ENCODE results near the gene SPTBN1. TPM values are rescaled to one million over a fixed set of nuclear protein-coding genes. Genes with fewer than 3 reads are reported as not detected.

SPTBN1 gene
- total and polyA plus RNA-seq, 2 of the 13 experiments (the other 11 are each of a cell fraction or from before 2014, with no cell fraction given), result 123 to 299 TPM

DNA sequence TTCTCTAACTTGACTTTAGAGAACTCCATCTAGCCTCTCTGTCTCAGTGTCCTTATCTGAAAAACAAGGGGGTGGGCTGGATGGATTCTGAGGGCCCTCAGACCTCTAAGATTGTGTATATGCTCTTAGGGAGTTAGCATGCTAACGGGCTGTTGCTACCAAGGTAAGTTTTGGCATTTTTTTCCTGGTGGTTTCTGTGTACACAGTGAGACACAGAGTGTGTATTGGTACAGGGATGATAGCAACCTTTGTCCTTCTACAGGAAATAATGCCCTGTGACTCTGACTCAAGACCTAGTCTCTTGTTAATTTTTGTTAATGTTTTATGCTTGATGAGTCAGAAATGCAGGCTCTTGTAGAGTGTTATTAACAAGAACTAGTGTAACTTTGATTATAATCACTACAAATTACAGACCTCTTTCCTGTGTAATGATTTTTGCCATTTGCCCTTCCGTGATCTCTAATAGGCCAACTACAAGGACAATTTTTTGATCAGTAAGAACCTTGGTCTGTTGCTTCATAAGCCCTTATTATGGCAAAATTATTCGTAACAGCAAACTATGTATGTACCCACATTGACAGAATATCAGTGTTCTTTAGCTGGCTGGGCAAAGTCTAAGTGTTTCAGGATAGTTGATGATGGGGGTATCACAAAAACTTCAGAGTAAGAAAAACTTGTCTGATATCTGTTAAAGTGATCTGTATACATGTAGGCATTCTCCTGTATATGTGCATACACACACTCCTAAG, 89.7 kb downstream of the SPTBN1 start:
- Histone ChIP-seq H2AFZ (ENCODE audit: low read length) (no peak overlapping the region), H3K9ac (ENCODE audit: insufficient read depth, low read depth, low read length) (peak overlapping the region; percentile 65), H4K20me1 (ENCODE audit: insufficient read depth, low read length) (no peaks in the 10 kb centered on the region), H3K4me1 (ENCODE audit: insufficient read depth, low read length) (peaks cover 72% of the 10 kb centered on the region), H3K4me3 (replicated peaks in 1 of 3; ENCODE audit: insufficient read depth in 1 of 3, low read depth in 2 of 3, low read length in 3 of 3) (peak overlapping the region in 2 of 3 experiments; percentile 9 to 19; a peak in 3 of 6 replicates), H3K4me2 (ENCODE audit: low read depth, low read length) (peak overlapping the region; percentile 66), H3K27ac (ENCODE audit: extremely low read length, insufficient read depth, low read length) (peak overlapping the region; percentile 80), H3K36me3 (replicated peaks in 1 of 2; ENCODE audit: control insufficient read depth in 1 of 2, insufficient read depth in 2 of 2, low read length in 2 of 2) (peaks cover 3 to 6% of the 10 kb centered on the region in 2 experiments; a peak in 3 of 5 replicates), H3K9me3 (ENCODE audit: low read length) (no peaks in the 10 kb centered on the region), H3K79me2 (ENCODE audit: insufficient read depth, low read length) (peaks cover 73% of the 10 kb centered on the region), H3K27me3 (ENCODE audit: control insufficient read depth in 1 of 2, insufficient read depth in 2 of 2, low read length in 2 of 2) (no peaks in the 10 kb centered on the region)
- ATAC-seq, result peak; percentile 99
- intact Hi-C loops (cut with micrococcal nuclease; ENCODE audit: unreplicated experiment), result loop anchor here (1.0 kb wide), 2 partner anchors 9 to 13 kb away; no protein-coding TSS in a partner anchor
- in situ Hi-C loops (cut with HindIII; ENCODE audit: extremely low pct_ligation_motif_present, low pct_unique_long_range_greater_than_20kb), result no loop called here
- 4% methylated on average over 3 of the region's 3 CpGs for WGBS (ENCODE audit: low lambda C conversion rate)
- peak; percentile 97 for DNase-seq (ENCODE audit: low spot score)
- TSS peak; percentile 29 for BruUV-seq (replicated peaks)
- CTCF ChIA-PET (ENCODE audit: low intra/inter-chr PET ratio, low total read pairs), result no interaction called here
- POLR2A ChIA-PET, result interaction anchor here (0.6 to 4.5 kb wide), 6 partner anchors 9 to 17 kb away, joined by 3 to 23 read pairs (median 4); no protein-coding TSS in a partner anchor
- peak; percentile 77 for FAIRE-seq
- TF ChIP-seq, protein P1, sequence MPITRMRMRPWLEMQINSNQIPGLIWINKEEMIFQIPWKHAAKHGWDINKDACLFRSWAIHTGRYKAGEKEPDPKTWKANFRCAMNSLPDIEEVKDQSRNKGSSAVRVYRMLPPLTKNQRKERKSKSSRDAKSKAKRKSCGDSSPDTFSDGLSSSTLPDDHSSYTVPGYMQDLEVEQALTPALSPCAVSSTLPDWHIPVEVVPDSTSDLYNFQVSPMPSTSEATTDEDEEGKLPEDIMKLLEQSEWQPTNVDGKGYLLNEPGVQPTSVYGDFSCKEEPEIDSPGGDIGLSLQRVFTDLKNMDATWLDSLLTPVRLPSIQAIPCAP (CRISPR knock-in tag; IDR thresholded peaks at IDR 0.05; ENCODE audit: low read depth), result no peak
- TF ChIP-seq, protein P2, sequence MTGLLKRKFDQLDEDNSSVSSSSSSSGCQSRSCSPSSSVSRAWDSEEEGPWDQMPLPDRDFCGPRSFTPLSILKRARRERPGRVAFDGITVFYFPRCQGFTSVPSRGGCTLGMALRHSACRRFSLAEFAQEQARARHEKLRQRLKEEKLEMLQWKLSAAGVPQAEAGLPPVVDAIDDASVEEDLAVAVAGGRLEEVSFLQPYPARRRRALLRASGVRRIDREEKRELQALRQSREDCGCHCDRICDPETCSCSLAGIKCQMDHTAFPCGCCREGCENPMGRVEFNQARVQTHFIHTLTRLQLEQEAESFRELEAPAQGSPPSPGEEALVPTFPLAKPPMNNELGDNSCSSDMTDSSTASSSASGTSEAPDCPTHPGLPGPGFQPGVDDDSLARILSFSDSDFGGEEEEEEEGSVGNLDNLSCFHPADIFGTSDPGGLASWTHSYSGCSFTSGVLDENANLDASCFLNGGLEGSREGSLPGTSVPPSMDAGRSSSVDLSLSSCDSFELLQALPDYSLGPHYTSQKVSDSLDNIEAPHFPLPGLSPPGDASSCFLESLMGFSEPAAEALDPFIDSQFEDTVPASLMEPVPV (CRISPR knock-in tag; IDR thresholded peaks at IDR 0.05), result no peak
- TF ChIP-seq ZSCAN12 (CRISPR knock-in tag; IDR thresholded peaks at IDR 0.05) (no peak), FIP1L1 (IDR thresholded peaks at IDR 0.05; ENCODE audit: borderline replicate concordance, insufficient read depth, low read depth, low read length) (no peak), ZC3H13 (CRISPR knock-in tag; IDR thresholded peaks at IDR 0.05) (no peak), IKZF1 (IDR thresholded peaks at IDR 0.05) (no peak), PITX1 (CRISPR knock-in tag; IDR thresholded peaks at IDR 0.05) (no peak), MBNL3 (CRISPR knock-in tag; conservative IDR thresholded peaks at IDR 0.05) (no peak), ETV6 (CRISPR knock-in tag; conservative IDR thresholded peaks at IDR 0.05) (no peak), ZNF496 (CRISPR knock-in tag; IDR thresholded peaks at IDR 0.05; ENCODE audit: insufficient replicate concordance) (no peak), HHEX (CRISPR knock-in tag; IDR thresholded peaks at IDR 0.05) (peak; percentile 39; the same call in 1 of the 2 replicates), ZNF879 (CRISPR knock-in tag; IDR thresholded peaks at IDR 0.05) (no peak), CBX5 (CRISPR knock-in tag; IDR thresholded peaks at IDR 0.05; ENCODE audit: borderline replicate concordance) (no peak), ZNF816 (CRISPR knock-in tag; IDR thresholded peaks at IDR 0.05; ENCODE audit: borderline replicate concordance) (no peak), NBN (conservative IDR thresholded peaks at IDR 0.05) (no peak), RBAK (CRISPR knock-in tag; IDR thresholded peaks at IDR 0.05) (no peak)
- TF ChIP-seq, protein P3, sequence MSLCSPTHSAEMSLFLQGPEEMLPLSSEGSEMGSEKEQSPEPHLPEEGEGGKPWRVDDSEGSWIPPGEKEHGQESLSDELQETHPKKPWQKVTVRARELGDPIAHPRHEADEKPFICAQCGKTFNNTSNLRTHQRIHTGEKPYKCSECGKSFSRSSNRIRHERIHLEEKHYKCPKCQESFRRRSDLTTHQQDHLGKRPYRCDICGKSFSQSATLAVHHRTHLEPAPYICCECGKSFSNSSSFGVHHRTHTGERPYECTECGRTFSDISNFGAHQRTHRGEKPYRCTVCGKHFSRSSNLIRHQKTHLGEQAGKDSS (CRISPR knock-in tag; IDR thresholded peaks at IDR 0.05; ENCODE audit: borderline replicate concordance, low read depth), result no peak
- TF ChIP-seq, protein P4, sequence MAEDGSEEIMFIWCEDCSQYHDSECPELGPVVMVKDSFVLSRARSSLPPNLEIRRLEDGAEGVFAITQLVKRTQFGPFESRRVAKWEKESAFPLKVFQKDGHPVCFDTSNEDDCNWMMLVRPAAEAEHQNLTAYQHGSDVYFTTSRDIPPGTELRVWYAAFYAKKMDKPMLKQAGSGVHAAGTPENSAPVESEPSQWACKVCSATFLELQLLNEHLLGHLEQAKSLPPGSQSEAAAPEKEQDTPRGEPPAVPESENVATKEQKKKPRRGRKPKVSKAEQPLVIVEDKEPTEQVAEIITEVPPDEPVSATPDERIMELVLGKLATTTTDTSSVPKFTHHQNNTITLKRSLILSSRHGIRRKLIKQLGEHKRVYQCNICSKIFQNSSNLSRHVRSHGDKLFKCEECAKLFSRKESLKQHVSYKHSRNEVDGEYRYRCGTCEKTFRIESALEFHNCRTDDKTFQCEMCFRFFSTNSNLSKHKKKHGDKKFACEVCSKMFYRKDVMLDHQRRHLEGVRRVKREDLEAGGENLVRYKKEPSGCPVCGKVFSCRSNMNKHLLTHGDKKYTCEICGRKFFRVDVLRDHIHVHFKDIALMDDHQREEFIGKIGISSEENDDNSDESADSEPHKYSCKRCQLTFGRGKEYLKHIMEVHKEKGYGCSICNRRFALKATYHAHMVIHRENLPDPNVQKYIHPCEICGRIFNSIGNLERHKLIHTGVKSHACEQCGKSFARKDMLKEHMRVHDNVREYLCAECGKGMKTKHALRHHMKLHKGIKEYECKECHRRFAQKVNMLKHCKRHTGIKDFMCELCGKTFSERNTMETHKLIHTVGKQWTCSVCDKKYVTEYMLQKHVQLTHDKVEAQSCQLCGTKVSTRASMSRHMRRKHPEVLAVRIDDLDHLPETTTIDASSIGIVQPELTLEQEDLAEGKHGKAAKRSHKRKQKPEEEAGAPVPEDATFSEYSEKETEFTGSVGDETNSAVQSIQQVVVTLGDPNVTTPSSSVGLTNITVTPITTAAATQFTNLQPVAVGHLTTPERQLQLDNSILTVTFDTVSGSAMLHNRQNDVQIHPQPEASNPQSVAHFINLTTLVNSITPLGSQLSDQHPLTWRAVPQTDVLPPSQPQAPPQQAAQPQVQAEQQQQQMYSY (CRISPR knock-in tag; IDR thresholded peaks at IDR 0.05), result no peak
